Mammary epithelial cell (primary cell): ENCODE measurements around the gene LARGE1.

ENCODE experiments used
- EZH2 ChIP-seq: IDR thresholded peaks from 2 replicates; pipeline ENCODE4 v1.6.1; 2012; ENCODE audit warnings: low read length, inconsistent platforms, borderline replicate concordance
- TF ChIP-seq, protein P1 (sequence below), 2 donors: IDR thresholded peaks in 1 of 2; conservative IDR thresholded peaks in 1 of 2; 2 replicates each; pipeline ENCODE4 v1.5.1; 2011 to 2012; ENCODE audit warnings: inconsistent platforms in 2 of 2, low read length in 2 of 2, mild to moderate bottlenecking in 2 of 2, control low read depth in 1 of 2, low read depth in 1 of 2; ENCODE audit not compliant: insufficient read depth in 1 of 2; ENCODE audit errors: extremely low read depth in 1 of 2

DNA sequence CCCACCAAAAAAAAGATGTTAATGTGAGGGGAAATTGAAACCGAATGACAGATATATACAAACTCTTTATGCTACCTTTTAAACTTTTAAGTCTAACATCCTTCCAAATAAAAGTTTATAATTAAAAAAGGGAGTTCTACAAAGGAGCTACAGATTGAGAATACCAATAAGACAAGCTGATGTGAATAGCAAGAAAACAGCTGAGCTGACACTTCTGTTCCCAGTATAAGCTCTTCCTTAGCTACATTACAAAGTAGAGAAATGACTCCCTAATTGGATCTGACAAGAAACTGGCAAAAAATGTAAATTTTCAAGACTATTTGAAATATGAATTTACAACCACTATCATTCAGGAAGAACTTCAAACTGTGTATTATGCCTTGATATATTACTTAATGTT, 567.5 kb downstream of the LARGE1 start:
- TF ChIP-seq, protein P1, sequence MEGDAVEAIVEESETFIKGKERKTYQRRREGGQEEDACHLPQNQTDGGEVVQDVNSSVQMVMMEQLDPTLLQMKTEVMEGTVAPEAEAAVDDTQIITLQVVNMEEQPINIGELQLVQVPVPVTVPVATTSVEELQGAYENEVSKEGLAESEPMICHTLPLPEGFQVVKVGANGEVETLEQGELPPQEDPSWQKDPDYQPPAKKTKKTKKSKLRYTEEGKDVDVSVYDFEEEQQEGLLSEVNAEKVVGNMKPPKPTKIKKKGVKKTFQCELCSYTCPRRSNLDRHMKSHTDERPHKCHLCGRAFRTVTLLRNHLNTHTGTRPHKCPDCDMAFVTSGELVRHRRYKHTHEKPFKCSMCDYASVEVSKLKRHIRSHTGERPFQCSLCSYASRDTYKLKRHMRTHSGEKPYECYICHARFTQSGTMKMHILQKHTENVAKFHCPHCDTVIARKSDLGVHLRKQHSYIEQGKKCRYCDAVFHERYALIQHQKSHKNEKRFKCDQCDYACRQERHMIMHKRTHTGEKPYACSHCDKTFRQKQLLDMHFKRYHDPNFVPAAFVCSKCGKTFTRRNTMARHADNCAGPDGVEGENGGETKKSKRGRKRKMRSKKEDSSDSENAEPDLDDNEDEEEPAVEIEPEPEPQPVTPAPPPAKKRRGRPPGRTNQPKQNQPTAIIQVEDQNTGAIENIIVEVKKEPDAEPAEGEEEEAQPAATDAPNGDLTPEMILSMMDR (conservative IDR thresholded peaks at IDR 0.05 in 1 of 2, IDR thresholded peaks at IDR 0.05 in 1 of 2; ENCODE audit: extremely low read depth in 1 of 2, insufficient read depth in 1 of 2, low read depth in 1 of 2, low read length in 2 of 2), result no peak
- TF ChIP-seq EZH2, result no peak
